ENCODE results near the gene ELAVL4. TPM values are rescaled to one million over a fixed set of nuclear protein-coding genes. Genes with fewer than 3 reads are reported as not detected.

ELAVL4 gene
- total RNA-seq, 1 experiment from 2014 or later: not detected

DNA sequence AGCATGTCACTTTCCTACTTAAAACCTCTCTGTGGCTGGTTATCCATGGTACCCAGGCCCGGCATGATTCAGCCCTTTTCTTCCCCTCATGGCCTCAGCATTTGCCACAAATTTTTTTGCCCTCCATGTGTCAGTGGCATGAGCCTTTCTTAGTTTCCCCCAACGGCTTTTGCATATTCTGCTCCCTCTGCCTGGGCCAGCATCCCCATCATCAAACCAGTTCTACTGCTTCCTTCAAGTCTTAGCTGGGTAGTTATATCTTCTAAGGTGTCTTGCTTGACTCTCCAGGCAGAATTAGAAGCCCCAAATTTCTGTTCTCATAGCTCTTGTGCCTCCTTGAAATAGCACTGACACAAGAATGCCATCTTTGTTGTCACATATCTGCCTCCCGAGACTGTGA lies 127.9 kb downstream of the ELAVL4 start:
- CTCF ChIA-PET: no interaction called here
- no peak for DNase-seq (ENCODE audit: low spot score)
- no peak overlapping the region for H3K27ac ChIP-seq (ENCODE audit: low read depth, low read length, poor library complexity, severe bottlenecking)
- H3K27me3 ChIP-seq (replicated peaks; ENCODE audit: insufficient read depth, low read depth, low read length, poor library complexity): no peaks in the 10 kb centered on the region
- no peaks in the 10 kb centered on the region for H3K9me3 ChIP-seq (ENCODE audit: low read depth, low read length, poor library complexity, severe bottlenecking)
- no peak overlapping the region for H3K4me3 ChIP-seq (ENCODE audit: low read depth, low read length, poor library complexity, severe bottlenecking)
- POLR2A ChIA-PET (ENCODE audit: low non-redundant PET): no interaction called here
- H3K4me1 ChIP-seq (ENCODE audit: insufficient read depth, low read length, poor library complexity, severe bottlenecking): no peaks in the 10 kb centered on the region
- no peak for TF ChIP-seq EZH2 (IDR thresholded peaks at IDR 0.05; ENCODE audit: borderline replicate concordance, low read depth, low read length, poor library complexity, severe bottlenecking)
- TF ChIP-seq, protein P1, sequence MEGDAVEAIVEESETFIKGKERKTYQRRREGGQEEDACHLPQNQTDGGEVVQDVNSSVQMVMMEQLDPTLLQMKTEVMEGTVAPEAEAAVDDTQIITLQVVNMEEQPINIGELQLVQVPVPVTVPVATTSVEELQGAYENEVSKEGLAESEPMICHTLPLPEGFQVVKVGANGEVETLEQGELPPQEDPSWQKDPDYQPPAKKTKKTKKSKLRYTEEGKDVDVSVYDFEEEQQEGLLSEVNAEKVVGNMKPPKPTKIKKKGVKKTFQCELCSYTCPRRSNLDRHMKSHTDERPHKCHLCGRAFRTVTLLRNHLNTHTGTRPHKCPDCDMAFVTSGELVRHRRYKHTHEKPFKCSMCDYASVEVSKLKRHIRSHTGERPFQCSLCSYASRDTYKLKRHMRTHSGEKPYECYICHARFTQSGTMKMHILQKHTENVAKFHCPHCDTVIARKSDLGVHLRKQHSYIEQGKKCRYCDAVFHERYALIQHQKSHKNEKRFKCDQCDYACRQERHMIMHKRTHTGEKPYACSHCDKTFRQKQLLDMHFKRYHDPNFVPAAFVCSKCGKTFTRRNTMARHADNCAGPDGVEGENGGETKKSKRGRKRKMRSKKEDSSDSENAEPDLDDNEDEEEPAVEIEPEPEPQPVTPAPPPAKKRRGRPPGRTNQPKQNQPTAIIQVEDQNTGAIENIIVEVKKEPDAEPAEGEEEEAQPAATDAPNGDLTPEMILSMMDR (conservative IDR thresholded peaks at IDR 0.05; ENCODE audit: low read depth, low read length): no peak
- BruUV-seq (replicated peaks): no TSS peak
- no peaks in the 10 kb centered on the region for H3K36me3 ChIP-seq (ENCODE audit: insufficient read depth, low read length, poor library complexity, severe bottlenecking)
- intact Hi-C loops (cut with micrococcal nuclease; ENCODE audit: unreplicated experiment): no loop called here

DNA sequence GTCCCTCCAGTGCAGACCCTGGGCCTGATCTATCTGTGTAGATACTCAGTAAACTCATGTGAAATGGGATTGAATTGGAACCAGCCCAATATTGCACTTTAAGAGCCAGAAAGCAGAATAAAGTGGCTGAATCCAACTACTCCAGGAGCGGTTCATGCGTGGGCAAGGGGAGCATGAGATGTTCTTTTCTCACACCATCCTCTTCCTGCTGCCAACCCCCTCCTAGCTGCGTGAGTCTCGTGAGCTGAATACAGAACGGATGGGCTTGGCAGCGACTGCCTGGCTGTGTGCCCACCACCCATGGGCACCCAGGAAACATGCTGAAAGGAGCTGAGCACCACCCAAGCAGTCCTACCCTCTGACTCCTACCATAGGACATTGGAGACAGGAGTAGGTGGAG lies 128.3 kb downstream of the ELAVL4 start:
- H3K4me1 ChIP-seq (ENCODE audit: insufficient read depth, low read length, poor library complexity, severe bottlenecking): no peaks in the 10 kb centered on the region
- no TSS peak for BruUV-seq (replicated peaks)
- H3K27ac ChIP-seq (ENCODE audit: low read depth, low read length, poor library complexity, severe bottlenecking): no peak overlapping the region
- TF ChIP-seq, protein P1 (conservative IDR thresholded peaks at IDR 0.05; ENCODE audit: low read depth, low read length): no peak
- no peak for TF ChIP-seq EZH2 (IDR thresholded peaks at IDR 0.05; ENCODE audit: borderline replicate concordance, low read depth, low read length, poor library complexity, severe bottlenecking)
- no peak for DNase-seq (ENCODE audit: low spot score)
- ChIA-PET POLR2A (ENCODE audit: low non-redundant PET) (no interaction called here), CTCF (no interaction called here)
- no peaks in the 10 kb centered on the region for H3K36me3 ChIP-seq (ENCODE audit: insufficient read depth, low read length, poor library complexity, severe bottlenecking)
- H3K27me3 ChIP-seq (replicated peaks; ENCODE audit: insufficient read depth, low read depth, low read length, poor library complexity): no peaks in the 10 kb centered on the region
- no peaks in the 10 kb centered on the region for H3K9me3 ChIP-seq (ENCODE audit: low read depth, low read length, poor library complexity, severe bottlenecking)
- intact Hi-C loops (cut with micrococcal nuclease; ENCODE audit: unreplicated experiment): no loop called here
- H3K4me3 ChIP-seq (ENCODE audit: low read depth, low read length, poor library complexity, severe bottlenecking): no peak overlapping the region

- POLR2A ChIA-PET (ENCODE audit: low non-redundant PET): no interaction called here
- Histone ChIP-seq H3K27me3 (replicated peaks; ENCODE audit: insufficient read depth, low read depth, low read length, poor library complexity) (no peaks in the 10 kb centered on the region), H3K4me1 (ENCODE audit: insufficient read depth, low read length, poor library complexity, severe bottlenecking) (no peaks in the 10 kb centered on the region), H3K4me3 (ENCODE audit: low read depth, low read length, poor library complexity, severe bottlenecking) (no peak overlapping the region), H3K9me3 (ENCODE audit: low read depth, low read length, poor library complexity, severe bottlenecking) (no peaks in the 10 kb centered on the region), H3K36me3 (ENCODE audit: insufficient read depth, low read length, poor library complexity, severe bottlenecking) (no peaks in the 10 kb centered on the region), H3K27ac (ENCODE audit: low read depth, low read length, poor library complexity, severe bottlenecking) (no peak overlapping the region)
- no TSS peak for BruUV-seq (replicated peaks)
- intact Hi-C loops (cut with micrococcal nuclease; ENCODE audit: unreplicated experiment): no loop called here
- no peak for DNase-seq (ENCODE audit: low spot score)
- TF ChIP-seq, protein P1 (conservative IDR thresholded peaks at IDR 0.05; ENCODE audit: low read depth, low read length): no peak
- no peak for TF ChIP-seq EZH2 (IDR thresholded peaks at IDR 0.05; ENCODE audit: borderline replicate concordance, low read depth, low read length, poor library complexity, severe bottlenecking)
- CTCF ChIA-PET: no interaction called here
Measured at GRCh38 chr1:50243939-50244338, 135.2 kb downstream of the ELAVL4 start.

Data from A673 (cell line).